ENCODE results near the gene NR3C1. TPM values are rescaled to one million over a fixed set of nuclear protein-coding genes. Genes with fewer than 3 reads are reported as not detected.
A peak's percentile ranks its signal among the peaks of the same experiment; 100 is the strongest.

The NR3C1 gene
- total and polyA plus RNA-seq, 4 donors, result 16.0 to 105 (median 39.0) TPM

GRCh38 chr5:143316844-143317631 lies 86.4 kb downstream of the NR3C1 start:
- Histone ChIP-seq H3K4me1 (ENCODE audit: control insufficient read depth in 1 of 2, insufficient read depth in 2 of 2, low read length in 2 of 2) (peaks cover 7% of the 10 kb centered on the region in 2 donors), H3K27me3 (ENCODE audit: control insufficient read depth in 1 of 2, insufficient read depth in 2 of 2, low read length in 1 of 2) (no peaks in the 10 kb centered on the region), H3K9me3 (ENCODE audit: control insufficient read depth, low read length) (no peaks in the 10 kb centered on the region), H3K4me3 (ENCODE audit: low read length in 2 of 2) (no peak overlapping the region), H3K27ac (ENCODE audit: low read depth in 1 of 2, low read length in 2 of 2) (no peak overlapping the region), H3K36me3 (ENCODE audit: control insufficient read depth in 1 of 2, insufficient read depth in 2 of 2, low read length in 1 of 2) (no peaks in the 10 kb centered on the region)
- ATAC-seq (ENCODE audit: low FRiP score) (no peak), DNase-seq (no peak)
- intact Hi-C loops (cut with DNase I), result no loop called here
- 33 to 34% methylated on average over 4 of the region's 4 CpGs for WGBS, 2 donors

GRCh38 chr5:143316337-143316736 lies 87.1 kb downstream of the NR3C1 start:
- DNase-seq (no peak), ATAC-seq (ENCODE audit: low FRiP score) (no peak)
- Histone ChIP-seq H3K27me3 (ENCODE audit: control insufficient read depth in 1 of 2, insufficient read depth in 2 of 2, low read length in 1 of 2) (no peaks in the 10 kb centered on the region), H3K4me3 (ENCODE audit: low read length in 2 of 2) (no peak overlapping the region), H3K36me3 (ENCODE audit: control insufficient read depth in 1 of 2, insufficient read depth in 2 of 2, low read length in 1 of 2) (no peaks in the 10 kb centered on the region), H3K27ac (ENCODE audit: low read depth in 1 of 2, low read length in 2 of 2) (no peak overlapping the region), H3K4me1 (ENCODE audit: control insufficient read depth in 1 of 2, insufficient read depth in 2 of 2, low read length in 2 of 2) (peaks cover 5 to 7% of the 10 kb centered on the region in 2 donors), H3K9me3 (ENCODE audit: control insufficient read depth, low read length) (no peaks in the 10 kb centered on the region)
- intact Hi-C loops (cut with DNase I), result no loop called here
- WGBS, 2 donors, result 94 to 96% methylated on average over 6 of the region's 6 CpGs

- Histone ChIP-seq H3K9me3 (ENCODE audit: control insufficient read depth, low read length) (no peaks in the 10 kb centered on the region), H3K27ac (ENCODE audit: low read depth in 1 of 2, low read length in 2 of 2) (no peak overlapping the region), H3K4me1 (ENCODE audit: control insufficient read depth in 1 of 2, insufficient read depth in 2 of 2, low read length in 2 of 2) (peaks cover 5 to 7% of the 10 kb centered on the region in 2 donors), H3K36me3 (ENCODE audit: control insufficient read depth in 1 of 2, insufficient read depth in 2 of 2, low read length in 1 of 2) (no peaks in the 10 kb centered on the region), H3K4me3 (ENCODE audit: low read length in 2 of 2) (no peak overlapping the region), H3K27me3 (ENCODE audit: control insufficient read depth in 1 of 2, insufficient read depth in 2 of 2, low read length in 1 of 2) (no peaks in the 10 kb centered on the region)
- 70 to 74% methylated on average over 6 of the region's 6 CpGs for WGBS, 2 donors
- ATAC-seq (ENCODE audit: low FRiP score) (no peak), DNase-seq (no peak)
- intact Hi-C loops (cut with DNase I), result no loop called here
Measured at GRCh38 chr5:143315929-143316328, 87.6 kb downstream of the NR3C1 start.

GRCh38 chr5:143315214-143315613 lies 88.3 kb downstream of the NR3C1 start:
- Histone ChIP-seq H3K9me3 (ENCODE audit: control insufficient read depth, low read length) (no peaks in the 10 kb centered on the region), H3K36me3 (ENCODE audit: control insufficient read depth in 1 of 2, insufficient read depth in 2 of 2, low read length in 1 of 2) (no peaks in the 10 kb centered on the region), H3K27ac (ENCODE audit: low read depth in 1 of 2, low read length in 2 of 2) (no peak overlapping the region), H3K4me3 (ENCODE audit: low read length in 2 of 2) (no peak overlapping the region), H3K27me3 (ENCODE audit: control insufficient read depth in 1 of 2, insufficient read depth in 2 of 2, low read length in 1 of 2) (no peaks in the 10 kb centered on the region), H3K4me1 (ENCODE audit: control insufficient read depth in 1 of 2, insufficient read depth in 2 of 2, low read length in 2 of 2) (peaks cover 4 to 7% of the 10 kb centered on the region in 2 donors)
- intact Hi-C loops (cut with DNase I), result no loop called here
- DNase-seq (no peak), ATAC-seq (ENCODE audit: low FRiP score) (no peak)
- WGBS, 2 donors, result 57 to 71% methylated on average over 3 of the region's 3 CpGs

- Histone ChIP-seq H3K27me3 (ENCODE audit: control insufficient read depth in 1 of 2, insufficient read depth in 2 of 2, low read length in 1 of 2) (no peaks in the 10 kb centered on the region), H3K27ac (ENCODE audit: low read depth in 1 of 2, low read length in 2 of 2) (no peak overlapping the region), H3K36me3 (ENCODE audit: control insufficient read depth in 1 of 2, insufficient read depth in 2 of 2, low read length in 1 of 2) (no peaks in the 10 kb centered on the region), H3K4me1 (ENCODE audit: control insufficient read depth in 1 of 2, insufficient read depth in 2 of 2, low read length in 2 of 2) (peaks cover 4 to 7% of the 10 kb centered on the region in 2 donors), H3K4me3 (ENCODE audit: low read length in 2 of 2) (no peak overlapping the region), H3K9me3 (ENCODE audit: control insufficient read depth, low read length) (no peaks in the 10 kb centered on the region)
- ATAC-seq (ENCODE audit: low FRiP score) (peak; percentile 57), DNase-seq (no peak)
- intact Hi-C loops (cut with DNase I), result no loop called here
Measured at GRCh38 chr5:143314659-143315058, 88.8 kb downstream of the NR3C1 start.

- intact Hi-C loops (cut with DNase I), result no loop called here
- DNase-seq, result no peak
- ATAC-seq (ENCODE audit: low FRiP score), result no peak
- 0 to 9% methylated on average over 1 of the region's 1 CpG for WGBS, 2 donors
- Histone ChIP-seq H3K4me3 (ENCODE audit: low read length in 2 of 2) (no peak overlapping the region), H3K27ac (ENCODE audit: low read depth in 1 of 2, low read length in 2 of 2) (no peak overlapping the region), H3K4me1 (ENCODE audit: control insufficient read depth in 1 of 2, insufficient read depth in 2 of 2, low read length in 2 of 2) (peaks cover 3 to 7% of the 10 kb centered on the region in 2 donors), H3K36me3 (ENCODE audit: control insufficient read depth in 1 of 2, insufficient read depth in 2 of 2, low read length in 1 of 2) (no peaks in the 10 kb centered on the region), H3K9me3 (ENCODE audit: control insufficient read depth, low read length) (no peaks in the 10 kb centered on the region), H3K27me3 (ENCODE audit: control insufficient read depth in 1 of 2, insufficient read depth in 2 of 2, low read length in 1 of 2) (no peaks in the 10 kb centered on the region)
Measured at GRCh38 chr5:143314099-143314498, 89.4 kb downstream of the NR3C1 start.

GRCh38 chr5:143313298-143313852 lies 90.1 kb downstream of the NR3C1 start:
- Histone ChIP-seq H3K36me3 (ENCODE audit: control insufficient read depth in 1 of 2, insufficient read depth in 2 of 2, low read length in 1 of 2) (no peaks in the 10 kb centered on the region), H3K9me3 (ENCODE audit: control insufficient read depth, low read length) (no peaks in the 10 kb centered on the region), H3K27ac (ENCODE audit: low read depth in 1 of 2, low read length in 2 of 2) (no peak overlapping the region), H3K4me3 (ENCODE audit: low read length in 2 of 2) (no peak overlapping the region), H3K4me1 (ENCODE audit: control insufficient read depth in 1 of 2, insufficient read depth in 2 of 2, low read length in 2 of 2) (peaks cover 3 to 7% of the 10 kb centered on the region in 2 donors), H3K27me3 (ENCODE audit: control insufficient read depth in 1 of 2, insufficient read depth in 2 of 2, low read length in 1 of 2) (no peaks in the 10 kb centered on the region)
- no peak for ATAC-seq (ENCODE audit: low FRiP score)
- WGBS, 2 donors, result 49 to 56% methylated on average over 1 of the region's 1 CpG
- intact Hi-C loops (cut with DNase I), result no loop called here
- DNase-seq, result no peak

GRCh38 chr5:143312822-143313221 lies 90.7 kb downstream of the NR3C1 start:
- WGBS, 2 donors, result 94 to 98% methylated on average over 2 of the region's 2 CpGs
- no peaks in the 10 kb centered on the region for H3K27me3 ChIP-seq (ENCODE audit: control insufficient read depth in 1 of 2, insufficient read depth in 2 of 2, low read length in 1 of 2)
- ATAC-seq (ENCODE audit: low FRiP score), result no peak
- H3K9me3 ChIP-seq (ENCODE audit: control insufficient read depth, low read length), result no peaks in the 10 kb centered on the region
- no peak overlapping the region for H3K27ac ChIP-seq (ENCODE audit: low read depth in 1 of 2, low read length in 2 of 2)
- no peak for DNase-seq
- peaks cover 3 to 7% of the 10 kb centered on the region in 2 donors for H3K4me1 ChIP-seq (ENCODE audit: control insufficient read depth in 1 of 2, insufficient read depth in 2 of 2, low read length in 2 of 2)
- intact Hi-C loops (cut with DNase I), result no loop called here
- no peak overlapping the region for H3K4me3 ChIP-seq (ENCODE audit: low read length in 2 of 2)
- no peaks in the 10 kb centered on the region for H3K36me3 ChIP-seq (ENCODE audit: control insufficient read depth in 1 of 2, insufficient read depth in 2 of 2, low read length in 1 of 2)

- peaks cover 3 to 7% of the 10 kb centered on the region in 2 donors for H3K4me1 ChIP-seq (ENCODE audit: control insufficient read depth in 1 of 2, insufficient read depth in 2 of 2, low read length in 2 of 2)
Measured at GRCh38 chr5:143311955-143312354, 91.5 kb downstream of the NR3C1 start.

More at GRCh38 chr5:143311955-143312354, 91.5 kb downstream of the NR3C1 start:
- Histone ChIP-seq H3K9me3 (ENCODE audit: control insufficient read depth, low read length) (no peaks in the 10 kb centered on the region), H3K27ac (ENCODE audit: low read depth in 1 of 2, low read length in 2 of 2) (no peak overlapping the region), H3K27me3 (ENCODE audit: control insufficient read depth in 1 of 2, insufficient read depth in 2 of 2, low read length in 1 of 2) (no peaks in the 10 kb centered on the region), H3K36me3 (ENCODE audit: control insufficient read depth in 1 of 2, insufficient read depth in 2 of 2, low read length in 1 of 2) (no peaks in the 10 kb centered on the region), H3K4me3 (ENCODE audit: low read length in 2 of 2) (no peak overlapping the region)
- WGBS, 2 donors, result 95 to 96% methylated on average over 1 of the region's 1 CpG
- ATAC-seq (ENCODE audit: low FRiP score) (no peak), DNase-seq (no peak)
- intact Hi-C loops (cut with DNase I), result no loop called here

Measured in aorta (tissue), 5 donors.